NCI-H345 treated with DMSO at 0.1 percent for 48 hours (cell line): ENCODE measurements around the gene SNRPB.
A peak's percentile ranks its signal among the peaks of the same experiment; 100 is the strongest.

Source experiments
- DNase-seq: peaks from one replicate; lab custom pipeline; 2025; ENCODE audit not compliant: unreplicated experiment; lab: John Stamatoyannopoulos, UW

Gene SNRPB

DNA sequence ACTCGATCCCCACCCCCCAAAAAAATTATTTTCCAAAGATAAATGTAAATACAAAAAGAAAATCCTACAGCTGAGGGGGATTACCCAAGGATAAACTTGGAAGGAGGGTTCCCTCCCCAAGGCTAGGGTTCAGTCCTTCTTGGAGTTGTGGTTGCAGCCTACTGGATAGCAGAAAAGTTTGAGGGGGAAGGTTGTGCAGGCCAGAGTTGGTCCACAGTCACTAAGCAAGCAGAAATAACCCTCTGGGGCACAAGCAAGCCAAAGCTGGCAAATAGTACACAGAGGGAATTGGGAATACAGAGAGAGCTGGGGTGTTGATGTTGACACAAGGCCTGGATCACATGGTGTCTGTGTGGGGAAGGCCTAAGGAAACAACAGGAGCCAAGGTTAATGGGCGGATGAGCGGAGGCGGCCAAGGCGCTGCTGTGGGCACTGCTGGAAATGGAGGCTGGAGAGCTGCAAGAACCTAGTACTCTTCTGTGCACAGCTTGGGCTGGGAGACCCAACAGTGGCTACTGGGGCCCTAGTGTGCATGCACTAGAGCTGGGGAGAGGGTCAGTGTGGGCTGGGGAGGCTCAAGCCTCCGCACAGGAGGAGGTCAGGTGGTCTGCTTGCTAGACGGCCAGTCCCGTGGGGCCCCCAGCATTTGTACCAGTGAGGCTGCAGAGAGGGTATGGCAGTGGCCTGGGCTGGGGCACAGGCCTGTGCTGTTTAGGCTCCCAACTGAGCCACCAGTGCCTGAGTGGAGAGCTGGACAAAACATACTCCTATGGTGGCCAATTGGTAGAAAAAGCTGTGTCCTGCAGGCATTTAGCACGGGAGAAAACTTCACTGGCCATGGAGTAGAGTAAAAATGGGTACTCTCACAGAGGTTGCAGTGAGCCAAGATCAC is 5.5 kb upstream of the SNRPB start:
- no peak for DNase-seq

DNA sequence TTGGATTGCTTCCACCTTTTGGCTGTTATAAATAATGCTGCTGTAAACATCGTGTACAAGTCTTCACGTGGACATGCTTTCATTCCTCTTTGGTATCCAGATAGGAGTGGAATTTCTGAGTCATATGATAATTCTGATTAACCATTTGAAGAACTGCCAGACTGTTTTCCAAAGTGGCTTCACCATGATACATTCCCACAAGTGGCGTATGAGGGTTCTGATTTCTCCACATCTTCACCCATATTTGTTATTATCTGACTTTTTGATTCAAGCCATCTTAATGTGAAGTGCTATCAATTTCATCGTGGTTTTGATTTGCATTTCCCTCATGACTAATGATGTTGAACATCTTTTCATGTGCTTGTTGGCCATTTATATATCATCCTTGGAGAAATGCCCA is 2.9 kb upstream of the SNRPB start:
- no peak for DNase-seq

GRCh38 chr20:2469991-2470422 is 582 bp downstream of the SNRPB start:
- peak; percentile 16 for DNase-seq

DNA sequence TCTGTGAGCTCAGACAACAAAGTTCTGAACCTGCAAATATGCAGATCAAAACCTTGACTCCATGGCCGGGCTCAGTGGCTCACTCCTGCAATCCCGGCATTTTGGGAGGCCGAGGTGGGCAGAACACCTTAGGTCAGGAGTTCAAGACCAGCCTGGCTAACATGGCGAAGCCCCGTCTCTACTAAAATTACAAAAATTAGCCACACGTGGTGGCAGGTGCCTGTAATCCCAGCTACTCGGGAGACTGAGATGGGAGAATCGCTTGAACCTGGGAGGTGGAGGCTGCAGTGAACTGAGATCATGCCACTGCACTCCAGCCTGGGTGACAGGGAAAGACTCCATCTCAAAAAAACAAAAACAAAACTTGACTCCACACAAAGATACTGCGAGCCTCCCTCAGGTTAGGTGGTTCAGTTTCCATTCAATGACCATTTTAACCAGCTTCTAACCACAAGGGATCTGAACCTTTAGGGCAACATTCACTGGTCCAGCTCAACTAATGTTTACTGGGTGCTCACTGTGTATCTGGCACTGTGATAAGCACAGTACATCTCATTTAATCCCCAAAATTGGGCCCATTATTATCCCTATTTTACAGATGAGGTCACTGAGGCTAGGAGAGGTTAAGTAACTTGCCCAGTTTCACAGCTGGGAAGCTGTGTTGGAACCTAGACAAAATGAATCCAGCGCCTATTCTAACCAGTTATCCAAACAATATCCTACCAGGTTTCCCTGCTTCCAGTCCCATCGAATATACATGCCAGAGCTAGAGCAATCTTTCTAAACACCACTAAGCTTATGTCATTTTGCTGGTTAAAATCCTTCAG is 1.8 kb downstream of the SNRPB start:
- DNase-seq = no peak

DNA sequence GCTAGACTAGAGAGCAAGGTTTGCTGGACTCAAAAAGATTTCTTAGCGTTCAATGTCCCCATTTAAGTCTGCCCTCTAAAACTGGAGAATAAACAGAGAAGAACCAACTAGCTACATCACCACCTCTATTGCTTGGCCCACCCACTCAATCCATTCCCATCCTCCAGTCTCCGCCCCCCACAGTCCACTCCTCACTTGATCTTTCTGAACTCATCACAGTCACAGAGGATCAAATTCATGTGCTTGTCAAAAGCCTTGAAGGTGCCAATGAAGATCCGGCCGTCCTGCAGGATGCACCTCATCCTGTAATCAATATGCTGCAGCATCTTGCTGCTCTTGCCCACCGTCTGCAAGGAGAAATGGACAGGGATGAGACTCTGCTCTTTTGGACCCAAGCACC is 3.2 kb downstream of the SNRPB start:
- no peak for DNase-seq

DNA sequence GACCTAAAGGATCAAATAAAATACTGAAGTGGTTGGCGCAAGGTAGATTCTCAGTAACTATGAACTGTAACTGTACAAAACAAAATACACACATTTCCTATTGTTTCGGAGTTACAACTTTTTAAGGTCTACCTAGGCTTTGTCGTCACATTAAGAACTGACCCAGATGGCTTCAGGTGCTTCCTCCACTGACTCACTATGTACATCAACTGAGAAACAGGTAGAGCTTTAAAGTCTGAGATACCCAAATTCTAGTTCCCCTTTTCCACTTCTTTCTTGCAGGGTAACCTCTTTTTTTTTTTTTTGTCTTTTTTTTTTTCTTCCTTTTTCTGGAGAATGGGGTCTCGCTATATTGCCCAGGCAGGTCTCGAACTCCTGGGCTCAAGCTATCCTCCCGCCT is 5.5 kb downstream of the SNRPB start:
- DNase-seq = no peak

- DNase-seq = no peak
Measured at GRCh38 chr20:2463616-2464365, 6.8 kb downstream of the SNRPB start.

- no peak for DNase-seq
Measured at GRCh38 chr20:2462484-2462883, 8.1 kb downstream of the SNRPB start.

- DNase-seq = no peak
Measured at GRCh38 chr20:2460752-2461424, 9.7 kb downstream of the SNRPB start.

- DNase-seq = no peak
Measured at GRCh38 chr20:2459981-2460751, 10.4 kb downstream of the SNRPB start.

DNA sequence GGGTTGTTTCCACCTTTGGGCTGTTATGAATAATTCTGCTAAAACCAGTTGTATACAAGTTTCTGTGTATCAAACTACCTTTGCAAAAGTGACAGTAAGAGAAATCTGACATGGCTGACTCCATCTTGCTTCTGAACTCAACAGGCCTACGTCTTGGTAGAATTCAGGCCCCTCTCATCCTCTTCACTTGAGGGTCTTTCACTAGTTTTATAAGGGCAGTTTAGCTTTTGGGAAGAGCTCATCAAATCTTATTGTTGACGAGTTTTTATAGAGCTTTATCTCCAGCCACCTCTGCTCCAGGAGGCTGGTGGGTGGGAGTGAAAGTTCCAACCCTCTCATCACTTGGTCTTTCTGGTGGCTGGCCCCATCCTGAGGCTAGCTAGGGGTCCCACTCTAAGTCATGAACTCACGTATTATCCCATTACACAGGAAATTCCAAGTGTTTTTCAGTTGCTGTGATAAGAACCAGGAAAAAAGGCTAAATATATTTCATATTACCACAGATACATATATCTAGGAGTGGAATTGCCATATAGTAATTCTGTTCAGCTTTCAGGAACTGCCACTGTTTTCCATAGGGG is 11.6 kb downstream of the SNRPB start:
- no peak for DNase-seq

DNA sequence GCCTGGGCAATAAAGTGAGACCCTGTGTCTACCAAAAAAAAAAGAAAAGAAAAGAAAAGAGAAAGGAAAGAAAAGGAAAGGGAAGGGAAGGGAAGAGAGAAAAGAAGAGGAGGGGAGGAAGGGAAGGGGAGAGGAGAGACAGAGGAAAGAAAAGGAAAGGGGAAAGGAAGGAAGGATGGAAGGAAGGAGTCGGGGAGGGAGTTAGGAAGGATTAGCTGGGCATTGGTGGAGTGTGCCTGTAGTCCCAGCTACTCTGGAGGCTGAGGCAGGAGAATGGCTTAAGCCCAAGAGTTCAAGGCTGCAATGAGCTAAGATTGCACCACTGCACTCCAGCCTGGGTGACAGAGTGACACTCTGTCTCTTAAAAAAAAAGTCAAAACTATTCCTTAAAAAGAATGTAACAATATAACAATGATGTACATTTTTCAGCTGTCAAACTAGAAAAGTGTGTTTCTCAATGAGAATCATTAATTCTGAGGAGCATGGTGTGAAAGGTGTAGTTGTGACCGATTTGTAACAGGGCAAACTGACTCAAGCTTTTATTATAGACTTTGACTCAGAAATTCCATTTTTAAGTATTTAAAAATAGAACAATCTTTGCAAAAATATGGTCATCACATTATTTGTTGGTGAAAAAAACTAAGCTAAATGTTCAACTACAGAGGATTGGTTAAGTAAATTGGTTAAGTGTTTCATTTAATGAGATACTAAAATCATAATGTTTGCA is 14.7 kb downstream of the SNRPB start:
- no peak for DNase-seq

DNA sequence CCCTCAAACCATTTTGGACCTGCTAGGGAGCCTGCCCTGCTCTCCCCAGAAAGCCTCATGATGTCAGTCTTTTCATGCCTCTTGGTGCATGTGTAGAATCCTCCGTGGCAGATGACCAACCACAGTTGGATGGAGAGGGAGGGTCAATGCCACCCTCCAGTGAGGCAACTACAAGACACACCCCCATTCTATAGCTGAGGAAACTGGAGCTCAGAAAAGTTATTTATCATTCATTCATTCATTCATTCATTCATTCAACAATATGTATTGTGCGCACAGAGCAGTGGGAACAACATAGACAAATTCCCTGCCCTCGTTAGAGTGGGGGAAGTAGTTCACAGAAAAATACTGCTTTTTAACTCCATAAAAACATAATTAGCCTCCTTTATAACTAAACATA is 16.8 kb downstream of the SNRPB start:
- DNase-seq = no peak

DNA sequence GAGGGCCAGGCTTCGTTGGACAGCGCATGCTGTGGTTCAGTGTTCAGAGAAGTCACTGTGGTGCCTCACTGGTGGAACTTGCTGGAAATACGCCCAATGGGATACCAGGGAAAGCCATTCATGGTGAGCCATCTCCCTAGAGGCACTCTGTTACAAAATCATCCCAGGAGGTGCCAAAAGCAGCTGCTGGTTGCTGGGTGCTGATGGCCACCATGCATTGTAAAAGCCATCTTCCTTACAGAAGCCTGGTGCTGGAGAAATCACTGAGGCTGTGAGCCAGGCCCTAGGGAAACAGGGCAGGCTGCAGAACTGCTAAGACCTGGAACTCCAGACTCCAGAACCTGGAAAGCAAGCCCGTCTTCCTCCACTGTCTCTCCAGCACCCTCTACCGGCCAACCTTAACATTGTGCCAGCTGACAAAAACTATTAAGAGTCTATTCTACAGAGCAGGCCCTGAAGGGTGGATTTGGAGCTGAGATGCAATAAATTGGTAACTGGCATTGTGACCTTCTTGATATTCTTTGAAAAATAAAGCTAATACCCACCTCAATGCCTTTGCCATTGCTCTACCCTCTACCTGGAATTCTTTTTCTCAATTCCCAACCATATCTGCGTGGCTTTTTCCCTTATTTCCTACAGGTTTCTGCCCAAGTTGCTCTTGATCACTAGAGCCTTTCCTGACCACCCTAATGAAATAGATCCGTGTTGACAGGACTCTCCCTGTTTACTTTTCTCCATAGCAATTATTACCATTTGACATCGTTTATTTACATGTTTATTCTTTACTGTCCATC is 18.5 kb downstream of the SNRPB start:
- DNase-seq = peak; percentile 63

DNA sequence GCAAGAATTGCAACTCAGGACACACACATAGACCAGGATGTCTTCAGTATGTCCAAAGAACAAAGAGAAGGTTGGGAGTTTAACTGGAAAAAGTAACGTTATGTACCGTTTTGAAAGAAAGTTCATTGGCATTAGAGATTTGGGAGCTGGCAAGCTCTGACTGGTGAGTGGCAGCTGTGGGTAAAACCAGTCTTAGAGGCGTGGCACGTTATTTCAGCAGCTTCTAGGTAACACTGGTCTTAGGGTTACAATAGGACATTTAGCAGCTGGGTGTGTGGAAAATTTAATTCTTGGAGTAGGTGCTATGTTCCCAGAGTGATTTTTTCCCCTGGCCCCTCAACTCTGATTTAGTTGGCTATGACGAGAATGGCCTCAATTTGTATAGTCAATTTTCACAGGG is 19.2 kb downstream of the SNRPB start:
- no peak for DNase-seq

DNA sequence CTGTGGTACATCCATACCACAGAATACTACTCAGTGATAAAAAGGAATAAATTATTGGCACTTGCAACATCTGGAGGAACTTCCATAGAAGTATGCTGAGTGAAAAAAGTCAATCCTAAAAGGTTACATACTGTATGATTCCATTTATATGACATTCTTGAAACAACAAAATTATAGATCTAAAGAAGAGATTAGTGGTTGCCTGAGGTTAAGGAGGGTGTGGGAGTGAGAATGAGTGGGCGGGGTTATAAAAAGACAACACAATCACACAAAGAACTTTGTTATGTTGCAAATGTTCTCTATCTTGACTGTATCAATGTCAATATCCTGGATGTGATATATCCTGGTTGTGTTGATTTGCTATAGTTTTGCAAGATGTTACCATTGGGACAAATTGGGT is 21.2 kb downstream of the SNRPB start:
- DNase-seq = no peak

- no peak for DNase-seq
Measured at GRCh38 chr20:2446845-2447244, 23.7 kb downstream of the SNRPB start.

DNA sequence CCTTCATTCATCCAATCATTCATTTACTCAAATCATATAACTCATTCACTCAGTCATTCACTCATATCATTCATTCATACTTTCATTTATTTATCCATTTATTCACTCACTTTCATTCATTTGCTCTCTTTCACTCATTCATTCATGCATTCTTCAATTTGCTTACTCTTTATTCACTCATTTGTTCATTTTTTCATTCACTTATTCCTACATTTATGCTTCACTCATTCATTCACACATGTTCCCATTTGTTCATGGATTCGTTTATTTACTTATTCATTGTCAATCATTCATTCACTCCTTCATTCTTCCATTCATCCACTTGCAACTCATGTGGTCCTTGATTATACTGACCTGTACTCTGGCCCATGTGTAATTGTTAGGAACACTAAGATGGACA is 39.4 kb downstream of the SNRPB start:
- DNase-seq = no peak
